NCI-H2171 (cell line): ENCODE data around the gene CNST.
"Not testable (repeated sequence)": the region's sequence is repeated elsewhere in the genome, so short reads cannot be mapped to it uniquely, and the experiment has no call there.

Experiments
- DNase-seq: peaks from one replicate; lab custom pipeline; 2025; lab: John Stamatoyannopoulos, UW

Gene CNST

DNA sequence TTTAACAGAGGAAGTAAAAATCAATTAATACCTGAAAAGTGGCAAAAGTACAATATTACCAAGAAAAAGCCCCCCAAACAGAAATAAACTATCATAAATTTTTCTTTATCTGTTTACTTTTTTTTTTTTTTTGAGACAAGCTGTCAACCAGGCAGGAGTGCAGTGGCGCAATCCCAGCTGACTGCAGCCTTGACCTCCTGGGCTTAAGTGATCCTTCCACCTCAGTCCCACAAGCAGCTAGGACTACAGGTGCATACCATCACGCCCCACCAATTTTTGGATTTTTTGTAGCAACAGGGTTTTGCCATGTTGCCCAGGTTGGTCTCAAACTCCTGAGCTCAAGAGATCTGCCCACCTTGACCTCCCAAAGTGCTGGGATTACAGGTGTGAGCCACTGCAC, 8.2 kb upstream of the CNST start:
- DNase-seq, result no peak

DNA sequence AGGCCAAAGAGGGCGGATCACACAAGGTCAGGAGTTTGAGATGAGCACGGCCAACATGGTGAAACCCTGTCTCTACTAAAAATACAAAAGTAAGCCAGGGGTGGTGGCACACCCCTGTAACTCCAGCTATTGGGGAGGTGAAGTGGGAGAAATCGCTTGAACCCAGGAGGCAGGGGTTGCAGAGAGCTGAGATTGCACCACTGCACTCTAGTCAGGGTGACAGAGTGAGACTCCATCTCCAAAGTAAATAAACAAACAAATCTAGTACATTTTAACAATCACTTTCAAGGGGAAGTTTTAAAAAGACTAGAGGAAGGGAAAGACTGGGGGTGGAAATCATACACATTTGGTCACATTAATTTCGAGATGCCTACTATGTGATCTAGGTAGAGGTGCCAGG, 6.9 kb upstream of the CNST start:
- no peak for DNase-seq

GRCh38 chr1:246560833-246561232, 5.4 kb upstream of the CNST start:
- not testable (repeated sequence) for DNase-seq

DNA sequence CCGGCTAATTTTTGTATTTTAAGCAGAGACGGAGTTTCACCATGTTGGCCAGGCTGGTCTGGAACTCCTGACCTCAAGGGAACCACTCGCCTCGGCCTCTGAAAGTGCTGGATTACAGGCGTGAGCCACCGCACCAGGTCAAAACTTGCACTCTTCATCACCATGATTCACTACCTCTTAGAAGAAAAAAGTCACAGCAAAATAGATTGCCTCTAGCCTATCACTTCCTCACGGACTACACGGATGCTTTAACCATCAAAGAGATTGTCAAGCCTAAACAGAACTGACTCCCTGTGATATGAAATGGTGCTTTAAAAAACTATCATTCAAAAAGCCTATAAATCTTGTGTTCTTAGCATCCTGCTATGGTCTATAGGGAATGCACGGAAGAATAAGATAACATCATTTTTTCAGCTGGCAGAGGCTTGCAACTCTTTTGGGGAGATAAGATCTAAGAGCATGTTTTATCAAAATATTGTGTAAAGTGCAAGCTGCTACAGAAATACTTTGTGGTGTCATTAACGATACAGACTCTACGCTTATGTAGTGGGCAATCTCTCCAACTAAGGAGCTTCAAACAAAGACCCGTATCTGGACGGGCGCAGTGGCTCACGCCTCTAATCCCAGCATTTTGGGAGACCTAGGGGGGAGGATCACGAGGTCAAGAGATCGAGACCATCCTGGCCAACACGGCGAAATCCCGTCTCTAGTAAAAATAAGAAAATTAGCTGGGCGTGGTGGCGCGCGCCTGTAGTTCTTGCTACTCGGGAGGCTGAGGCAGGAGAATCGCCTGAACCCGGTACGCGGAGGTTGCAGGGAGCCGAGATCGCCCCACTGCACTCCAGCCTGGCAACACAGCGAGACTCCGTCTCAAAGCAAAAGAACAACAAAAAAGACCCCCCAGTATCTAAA, 1.2 kb upstream of the CNST start:
- DNase-seq, result no peak

- peak; percentile 19 for DNase-seq
Observed at GRCh38 chr1:246565751-246566127, 517 bp upstream of the CNST start.

- peak; percentile 79 for DNase-seq
Observed at GRCh38 chr1:246566813-246567645, 773 bp downstream of the CNST start.

- no peak for DNase-seq
Observed at GRCh38 chr1:246567646-246568235, 1.5 kb downstream of the CNST start.

GRCh38 chr1:246569248-246570238, 3.3 kb downstream of the CNST start:
- no peak for DNase-seq

- DNase-seq, result not testable (repeated sequence)
Observed at GRCh38 chr1:246571309-246571708, 5.1 kb downstream of the CNST start.

GRCh38 chr1:246571953-246572352, 5.7 kb downstream of the CNST start:
- DNase-seq, result no peak

- DNase-seq, result no peak
Observed at GRCh38 chr1:246572785-246573184, 6.5 kb downstream of the CNST start.

DNA sequence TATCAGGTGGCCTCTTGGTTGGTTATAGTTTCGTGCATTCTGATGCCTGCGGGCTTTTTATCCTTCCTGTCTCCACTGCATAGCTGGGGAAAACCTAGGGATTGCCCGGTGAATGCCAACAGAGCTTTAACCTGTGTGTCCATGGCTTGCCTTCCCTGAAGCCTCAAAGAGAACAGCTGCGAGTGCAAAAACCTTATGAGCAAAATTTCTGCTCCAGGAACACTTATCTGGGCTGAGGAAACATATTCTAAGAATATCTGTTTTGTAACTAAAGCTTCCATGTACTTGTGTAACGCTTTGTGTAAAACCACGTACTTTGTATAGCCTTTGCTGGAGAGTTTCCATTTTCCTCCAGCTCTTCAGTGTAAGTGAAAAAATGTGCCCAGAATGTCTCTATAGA, 7.2 kb downstream of the CNST start:
- DNase-seq, result no peak

DNA sequence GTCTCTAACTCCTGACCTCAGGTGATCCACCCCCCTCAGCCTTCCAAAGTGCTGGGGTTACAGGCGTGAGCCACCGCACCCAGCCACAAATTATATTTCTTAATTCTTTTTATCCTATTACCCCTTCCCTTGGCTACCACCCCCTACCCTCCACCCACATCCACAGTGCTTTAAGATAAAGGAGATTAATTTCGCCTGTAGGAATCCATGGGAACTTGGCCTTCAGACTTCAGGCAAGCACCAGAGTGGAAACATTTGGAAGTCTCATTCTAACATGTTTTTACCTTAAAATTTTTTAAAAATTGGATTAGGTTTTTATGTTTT, 10.4 kb downstream of the CNST start:
- DNase-seq, result no peak

- DNase-seq, result no peak
Observed at GRCh38 chr1:246577082-246577719, 10.9 kb downstream of the CNST start.

DNA sequence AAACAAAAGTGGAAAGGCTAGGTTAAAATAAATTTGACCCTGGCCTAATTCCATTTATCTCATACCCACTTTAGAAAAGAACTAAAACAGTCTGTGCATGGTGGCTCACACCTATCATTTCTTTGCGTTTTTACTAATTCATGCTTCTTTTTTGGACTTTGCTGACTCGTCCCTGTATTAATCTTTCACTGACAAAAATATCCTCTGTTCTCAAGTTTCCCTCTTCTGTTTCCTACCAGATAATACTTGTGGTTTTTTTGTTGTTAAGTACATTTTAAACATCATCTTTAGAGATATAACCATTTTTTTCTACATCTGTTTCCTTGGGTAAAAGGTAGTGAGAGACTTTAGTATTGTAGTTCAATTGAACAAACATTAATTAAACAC, 11.5 kb downstream of the CNST start:
- no peak for DNase-seq

DNA sequence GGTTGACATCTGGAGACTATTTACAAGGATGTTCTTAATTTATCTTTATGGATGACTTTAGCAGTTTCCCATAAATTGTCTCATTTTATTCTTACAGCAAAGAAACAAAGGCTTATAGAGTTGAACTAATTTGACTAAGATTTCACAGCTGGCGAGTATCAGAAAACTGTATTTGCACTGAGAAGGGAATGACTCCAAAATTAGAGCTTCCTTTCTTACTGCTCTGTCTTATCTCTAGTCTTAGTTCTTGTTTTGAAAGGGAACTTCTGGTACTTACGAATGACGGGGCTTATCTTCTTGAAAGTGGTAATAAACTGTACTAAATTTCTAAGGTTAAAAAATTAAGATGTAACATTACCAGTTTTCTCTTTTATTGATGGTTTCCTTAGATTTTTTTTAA, 13.6 kb downstream of the CNST start:
- DNase-seq, result no peak

- no peak for DNase-seq
Observed at GRCh38 chr1:246580497-246581370, 14.5 kb downstream of the CNST start.

DNA sequence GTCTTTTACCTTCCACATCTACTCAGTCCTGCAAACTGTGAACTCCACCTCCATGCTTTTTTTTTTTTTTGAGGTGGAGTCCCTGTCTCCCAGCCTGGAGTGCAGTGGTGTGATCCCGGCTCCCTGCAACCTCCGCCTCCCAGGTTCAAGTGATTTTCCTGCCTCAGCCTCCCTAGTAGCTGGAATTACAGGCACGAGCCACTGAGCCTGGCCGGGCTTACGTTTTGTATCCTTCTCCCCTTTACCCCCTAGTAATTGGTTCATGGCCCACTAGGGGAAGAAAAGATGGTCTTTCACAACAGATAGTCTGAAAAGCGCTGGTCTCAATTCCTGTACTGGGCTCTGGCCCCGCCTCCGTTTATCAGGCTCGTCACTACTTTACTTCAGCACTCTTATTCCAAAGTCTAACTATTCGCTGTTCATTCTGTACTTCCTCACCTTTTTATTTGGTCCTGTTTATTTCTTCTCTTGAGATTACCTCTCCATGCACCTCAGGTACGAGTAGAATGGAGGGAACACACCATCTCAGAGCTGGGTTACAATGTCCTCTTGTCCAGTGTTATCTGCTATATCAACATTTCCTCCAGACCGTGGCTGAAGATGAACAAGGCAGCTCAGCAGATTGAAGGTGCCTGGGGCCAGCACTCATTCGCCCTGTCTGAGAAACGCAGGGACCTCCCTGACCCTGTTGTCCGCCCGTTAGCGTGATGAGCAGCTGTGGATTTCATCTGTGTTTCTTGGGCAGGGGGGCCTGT, 16.2 kb downstream of the CNST start:
- DNase-seq, result no peak

DNA sequence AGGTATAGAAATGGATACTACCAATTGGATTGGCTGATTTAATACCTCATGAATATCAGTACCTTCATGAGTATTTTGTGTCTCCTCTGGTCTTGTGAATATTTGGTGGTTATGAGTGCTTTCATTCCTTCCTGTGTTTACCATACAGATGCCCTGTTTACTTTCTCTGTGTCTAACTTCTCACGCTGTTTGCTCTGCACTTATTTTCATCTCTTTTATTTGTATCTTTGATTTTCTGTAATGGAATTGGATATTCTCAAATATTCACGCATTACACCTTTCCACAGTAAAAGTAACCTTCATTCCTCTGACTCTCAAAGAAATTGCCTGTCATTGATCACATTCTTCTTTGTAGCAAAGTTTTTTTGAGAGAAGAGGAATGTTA, 16.8 kb downstream of the CNST start:
- DNase-seq, result no peak
